Psoas muscle (tissue), 8 donors: ENCODE data around the gene SCUBE1. TPM values are rescaled to one million over a fixed set of nuclear protein-coding genes. Genes with fewer than 3 reads are reported as not detected.
A peak's percentile ranks its signal among the peaks of the same experiment; 100 is the strongest.

Source experiments
- ATAC-seq, 4 donors: fragments of 200-7000 bp; cut with Tn5 transposase; one replicate each; pipeline ENCODE4 v1.9.1; 2020; ENCODE audit warnings: moderate library complexity in 3 of 4, mild to moderate bottlenecking in 2 of 4
- DNase-seq, 2 donors: peaks; one replicate each; pipeline ENCODE4 v3.0.0-alpha.2; 2020
- H3K27ac ChIP-seq: fragments of 200-600 bp; one replicate; pipeline ENCODE4 v1.8.0; 2022
- H3K27me3 ChIP-seq, 3 donors: fragments of 200-600 bp in 1 of 3; one replicate each; pipeline versions ENCODE4 v1.6.1 to v1.8.0; 2013 to 2022; ENCODE audit warnings: low read length in 2 of 3, mild to moderate bottlenecking in 2 of 3, moderate library complexity in 1 of 3; ENCODE audit not compliant: insufficient read depth in 3 of 3
- H3K36me3 ChIP-seq, 2 donors: fragments of 200-600 bp in 1 of 2; one replicate each; pipeline versions ENCODE4 v1.6.1 to v1.8.0; 2013 to 2022; ENCODE audit warnings: low read depth in 1 of 2, mild to moderate bottlenecking in 1 of 2, moderate library complexity in 1 of 2; ENCODE audit not compliant: insufficient read depth in 1 of 2
- H3K4me1 ChIP-seq: fragments of 200-600 bp; one replicate; pipeline ENCODE4 v1.8.0; 2022
- H3K4me3 ChIP-seq: fragments of 200-600 bp; one replicate; pipeline ENCODE4 v1.8.0; 2022; ENCODE audit warnings: mild to moderate bottlenecking
- H3K9me3 ChIP-seq: fragments of 200-600 bp; one replicate; pipeline ENCODE4 v1.8.0; 2022
- WGBS, 3 donors: extraction: QIAGEN DNeasy Blood & Tissue Kit; methylation state at CpG; one replicate each; pipeline versions ENCODE4 v1.1.6 to v1.1.7; 2013; 5-methylcytosine and 5-hydroxymethylcytosine counted together
- intact Hi-C, 2 donors: fragments of 100-400 bp; cut with DNase I; formaldehyde crosslinking; loops; one replicate each; pipeline versions ENCODE4 v1.11.0 to v1.14.2; 2022
- polyA plus RNA-seq, 3 donors: library from polyadenylated mRNA; stranded (reverse); fragments of 200-250 nt; gene quantifications; one replicate each; pipeline ENCODE4 v1.2.3, GENCODE V29; 2013
- total RNA-seq, 4 donors: library from RNA; stranded (reverse); fragmentation: NEBNext Ultra II Directional in 2 of 4; extraction: Animal tissue kit (Norgen Biotek cat#: 25700) in 2 of 4; gene quantifications; one replicate each; pipeline versions ENCODE4 v1.2.1 to v1.2.4, GENCODE V29; 2021 to 2023
- TF ChIP-seq, protein P1 (sequence below): fragments of 200-600 bp; IDR thresholded peaks from one replicate; pipeline ENCODE4 v1.8.0; 2022; ENCODE audit warnings: antibody characterized with exemption
- donor health status: healthy with polysubstance abuse.
- donor health status: DM: no; HTN: no; CAD: no; lungs with moderate emphysema.
- donor health status: Bipolar disorder and iron deficiency.
- donor health status: healthy.
- donor health status: DM: yes; HTN: yes; CAD: no.
- donor health status: DM: no; HTN: no; CAD: no.
- donor health status: DM: no; HTN: no; CAD: no.
- donor health status: DM: yes; HTN: yes; CAD: no.

Gene SCUBE1
- total and polyA plus RNA-seq, 7 donors: 0.04 to 0.19 (median 0.08) TPM

DNA sequence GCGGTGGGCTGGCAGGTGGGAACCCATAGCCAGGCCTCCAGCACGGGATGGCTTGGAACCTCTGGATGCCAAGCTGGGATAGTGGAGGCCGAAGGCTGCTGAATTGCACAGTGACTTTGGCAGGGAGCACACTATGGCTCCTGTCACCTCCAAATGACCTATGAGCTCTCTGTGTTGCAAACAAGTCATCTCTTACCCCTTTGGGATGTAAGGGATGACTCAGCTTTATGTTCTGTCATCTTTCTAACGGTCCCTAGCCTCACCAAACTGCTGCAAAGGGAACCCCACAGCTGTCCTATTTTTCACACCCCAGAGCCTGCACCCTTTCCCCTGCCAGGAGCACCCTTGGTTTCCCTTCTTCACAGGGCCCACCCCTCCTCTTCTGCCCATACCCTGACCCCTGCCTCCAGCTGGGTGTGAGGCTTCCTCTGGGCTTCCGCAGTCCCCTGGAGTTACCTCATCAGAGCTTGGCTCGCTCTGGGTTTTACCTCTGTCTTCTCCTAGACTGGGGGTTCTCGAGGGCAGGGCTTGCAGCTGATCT, 2.7 kb upstream of the SCUBE1 start:
- no peaks in the 10 kb centered on the region for H3K36me3 ChIP-seq
- H3K9me3 ChIP-seq: no peaks in the 10 kb centered on the region
- H3K27ac ChIP-seq: no peak overlapping the region
- 75 to 79% (median 78%) methylated on average over 7 of the region's 7 CpGs for WGBS, 3 donors
- peak in 1 of 4 donors; percentile 12 for ATAC-seq
- H3K27me3 ChIP-seq: peaks cover 0 to 72% (median 35%) of the 10 kb centered on the region in 3 donors
- no peak for DNase-seq
- no peak overlapping the region for H3K4me3 ChIP-seq
- intact Hi-C loops: loop anchor here in 1 of 2 donors (2.0 to 5.0 kb wide), 2 partner anchors 74 to 115 kb away; no protein-coding TSS in a partner anchor
- H3K4me1 ChIP-seq: no peaks in the 10 kb centered on the region
- TF ChIP-seq, protein P1, sequence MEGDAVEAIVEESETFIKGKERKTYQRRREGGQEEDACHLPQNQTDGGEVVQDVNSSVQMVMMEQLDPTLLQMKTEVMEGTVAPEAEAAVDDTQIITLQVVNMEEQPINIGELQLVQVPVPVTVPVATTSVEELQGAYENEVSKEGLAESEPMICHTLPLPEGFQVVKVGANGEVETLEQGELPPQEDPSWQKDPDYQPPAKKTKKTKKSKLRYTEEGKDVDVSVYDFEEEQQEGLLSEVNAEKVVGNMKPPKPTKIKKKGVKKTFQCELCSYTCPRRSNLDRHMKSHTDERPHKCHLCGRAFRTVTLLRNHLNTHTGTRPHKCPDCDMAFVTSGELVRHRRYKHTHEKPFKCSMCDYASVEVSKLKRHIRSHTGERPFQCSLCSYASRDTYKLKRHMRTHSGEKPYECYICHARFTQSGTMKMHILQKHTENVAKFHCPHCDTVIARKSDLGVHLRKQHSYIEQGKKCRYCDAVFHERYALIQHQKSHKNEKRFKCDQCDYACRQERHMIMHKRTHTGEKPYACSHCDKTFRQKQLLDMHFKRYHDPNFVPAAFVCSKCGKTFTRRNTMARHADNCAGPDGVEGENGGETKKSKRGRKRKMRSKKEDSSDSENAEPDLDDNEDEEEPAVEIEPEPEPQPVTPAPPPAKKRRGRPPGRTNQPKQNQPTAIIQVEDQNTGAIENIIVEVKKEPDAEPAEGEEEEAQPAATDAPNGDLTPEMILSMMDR: no peak

DNA sequence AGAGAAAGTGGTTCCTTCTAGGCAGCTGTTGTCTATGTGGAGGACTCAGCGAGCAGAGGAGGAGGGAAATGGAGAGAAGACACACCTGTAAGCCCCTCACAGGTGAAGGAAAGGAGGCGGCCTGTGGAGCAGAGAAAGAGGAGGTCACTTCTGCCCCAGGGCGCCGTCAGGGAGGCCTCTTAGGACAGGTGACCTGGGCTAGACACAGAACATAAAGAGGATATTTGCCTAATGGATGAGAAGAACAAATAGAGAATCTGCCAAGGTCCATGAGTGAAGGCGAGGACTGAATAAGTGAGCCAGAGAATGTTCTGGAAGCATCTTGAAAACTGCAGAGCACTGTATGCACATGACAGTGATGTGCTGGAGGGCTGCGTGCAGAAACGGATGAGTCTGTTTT, 2.2 kb upstream of the SCUBE1 start:
- DNase-seq (no peak), ATAC-seq (no peak)
- WGBS, 3 donors: 88 to 95% (median 94%) methylated on average over 7 of the region's 7 CpGs
- no peaks in the 10 kb centered on the region for H3K36me3 ChIP-seq
- intact Hi-C loops: loop anchor here in 1 of 2 donors (5.0 kb wide), 1 partner anchor 73 kb away; no protein-coding TSS in a partner anchor
- H3K4me3 ChIP-seq: no peak overlapping the region
- no peaks in the 10 kb centered on the region for H3K4me1 ChIP-seq
- TF ChIP-seq, protein P1: no peak
- peaks cover 0 to 77% (median 36%) of the 10 kb centered on the region in 3 donors for H3K27me3 ChIP-seq
- no peak overlapping the region for H3K27ac ChIP-seq
- H3K9me3 ChIP-seq: no peaks in the 10 kb centered on the region

DNA sequence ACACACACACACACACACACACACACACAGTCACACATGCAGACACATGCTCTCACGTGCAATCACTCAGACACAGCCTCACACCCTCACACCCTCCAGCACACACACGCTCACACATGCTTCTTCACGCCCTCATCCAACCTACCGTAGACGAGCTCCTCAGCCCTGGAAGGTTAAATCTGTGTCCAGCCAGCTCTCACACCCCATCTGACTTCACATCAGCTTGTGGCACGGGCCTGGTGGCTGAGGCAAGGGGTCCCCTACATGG, 1.3 kb upstream of the SCUBE1 start:
- peaks cover 0 to 73% (median 36%) of the 10 kb centered on the region in 3 donors for H3K27me3 ChIP-seq
- no peaks in the 10 kb centered on the region for H3K36me3 ChIP-seq
- no peak overlapping the region for H3K4me3 ChIP-seq
- 83 to 88% (median 87%) methylated on average over 6 of the region's 6 CpGs for WGBS, 3 donors
- H3K27ac ChIP-seq: no peak overlapping the region
- intact Hi-C loops: no loop called here
- no peaks in the 10 kb centered on the region for H3K9me3 ChIP-seq
- DNase-seq (no peak), ATAC-seq (no peak)
- no peaks in the 10 kb centered on the region for H3K4me1 ChIP-seq
- TF ChIP-seq, protein P1: no peak

DNA sequence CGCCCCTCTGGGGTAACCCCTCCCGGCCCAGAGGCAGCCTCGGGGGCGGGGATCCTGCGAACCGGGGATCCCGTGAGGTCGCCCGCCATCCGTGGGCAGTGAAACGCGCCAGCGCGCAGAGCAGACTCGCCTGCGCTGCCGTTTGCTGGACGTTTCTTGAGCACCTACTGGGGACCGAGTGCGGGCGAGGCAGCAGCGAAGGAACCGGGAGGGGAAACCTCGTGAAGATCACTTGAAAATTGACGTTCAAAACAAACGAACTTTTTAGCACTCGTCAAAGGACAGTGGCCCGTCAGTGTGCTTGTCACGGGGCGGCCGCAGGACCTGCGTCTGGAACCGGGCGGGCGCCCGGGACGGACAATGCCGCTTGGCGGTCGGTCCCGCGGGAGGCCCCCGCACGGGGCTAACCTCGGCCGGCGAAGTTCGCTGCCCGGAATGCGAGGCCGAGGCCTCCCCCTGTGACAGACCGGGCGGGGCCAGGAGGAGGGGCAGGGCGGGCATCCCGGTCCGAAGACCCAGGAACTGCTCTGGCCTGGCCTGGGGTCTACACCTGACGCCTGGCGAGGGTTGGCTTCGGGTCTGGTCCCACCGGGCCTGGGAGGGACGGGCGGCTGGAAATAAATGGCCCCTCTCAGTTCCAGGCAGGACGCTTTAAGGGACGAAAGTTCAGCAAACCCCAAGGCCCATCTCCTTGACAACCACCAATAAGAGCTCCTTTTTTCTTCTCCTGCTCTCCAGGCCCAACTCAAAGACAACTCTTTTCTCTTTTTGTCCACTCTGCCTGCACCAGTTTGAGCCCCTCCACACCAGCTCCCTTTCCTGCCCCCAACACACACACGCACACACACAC, 723 bp upstream of the SCUBE1 start:
- no peaks in the 10 kb centered on the region for H3K9me3 ChIP-seq
- intact Hi-C loops: no loop called here
- no peak for ATAC-seq
- no peaks in the 10 kb centered on the region for H3K4me1 ChIP-seq
- peaks cover 0 to 72% (median 37%) of the 10 kb centered on the region in 3 donors for H3K27me3 ChIP-seq
- H3K4me3 ChIP-seq: no peak overlapping the region
- TF ChIP-seq, protein P1: no peak
- WGBS, 3 donors: 12 to 14% (median 13%) methylated on average over 50 to 65 of the region's 65 CpGs
- no peak overlapping the region for H3K27ac ChIP-seq
- H3K36me3 ChIP-seq: no peaks in the 10 kb centered on the region
- no peak for DNase-seq
